NOMO-1 treated with dmso at 0.1 percent for 144 hours (cell line): ENCODE results near the gene FRMD4A.

Source experiments
- DNase-seq: peaks from one replicate; lab custom pipeline; 2025; ENCODE audit not compliant: unreplicated experiment; lab: John Stamatoyannopoulos, UW

Gene FRMD4A

GRCh38 chr10:13637303-13637856 is 693.3 kb downstream of the FRMD4A start:
- DNase-seq = no peak

DNA sequence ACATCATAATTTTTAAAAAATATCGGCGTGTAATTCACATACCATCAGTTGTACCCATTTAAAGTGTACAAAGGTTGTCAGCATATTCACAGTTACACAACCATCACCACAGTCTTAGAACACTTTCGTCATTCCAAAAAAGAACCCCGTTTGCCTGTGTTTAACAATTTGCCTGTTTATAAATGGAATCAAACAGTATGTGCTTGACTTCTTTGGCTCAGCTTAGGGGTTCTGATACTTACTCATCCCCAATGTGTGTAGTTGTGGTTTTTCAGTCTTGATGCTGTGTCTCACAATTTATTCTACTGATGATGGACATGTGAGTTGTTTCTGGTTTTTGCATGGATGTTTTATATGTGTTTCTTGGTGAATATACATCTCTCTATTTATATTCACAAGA is 693.9 kb downstream of the FRMD4A start:
- DNase-seq = no peak

DNA sequence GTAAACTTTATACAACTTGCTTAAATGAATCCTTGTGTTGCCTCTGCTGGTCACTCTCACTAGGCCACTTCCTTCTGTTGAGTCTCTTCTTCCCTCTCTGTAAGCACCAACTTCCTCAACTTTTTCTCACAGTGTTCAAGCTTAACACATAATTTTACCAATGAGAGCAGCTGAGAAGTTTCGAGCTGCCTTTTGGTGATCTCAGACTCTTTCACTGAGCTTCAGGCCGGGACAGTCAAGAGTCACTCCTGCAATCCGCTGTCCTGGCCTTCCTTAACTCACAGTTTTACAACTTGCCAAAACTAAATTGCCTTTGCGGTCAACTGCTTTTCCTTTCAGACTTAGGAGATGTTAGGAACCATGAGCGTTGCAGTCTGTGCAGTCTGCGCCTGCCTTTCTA is 696.5 kb downstream of the FRMD4A start:
- peak; percentile 64 for DNase-seq

DNA sequence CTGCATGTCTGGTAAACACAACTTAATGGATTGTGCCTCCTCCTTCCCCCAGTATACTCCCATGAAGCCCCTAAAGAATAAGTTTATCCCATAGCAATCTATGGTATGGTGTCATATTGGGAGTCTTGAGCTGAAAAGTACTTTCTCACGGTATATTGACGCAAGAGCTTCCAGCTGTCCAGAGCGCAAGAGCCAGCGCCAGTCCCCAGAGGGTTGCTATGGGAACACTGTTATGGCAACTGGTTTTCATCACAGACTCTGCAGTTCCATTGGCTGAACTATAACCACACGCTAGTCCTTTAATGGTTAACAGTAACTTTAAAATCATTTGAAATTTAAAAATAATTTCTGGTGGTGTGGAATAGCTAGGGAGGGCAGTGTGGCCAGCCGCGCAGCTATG is 697.0 kb downstream of the FRMD4A start:
- no peak for DNase-seq

DNA sequence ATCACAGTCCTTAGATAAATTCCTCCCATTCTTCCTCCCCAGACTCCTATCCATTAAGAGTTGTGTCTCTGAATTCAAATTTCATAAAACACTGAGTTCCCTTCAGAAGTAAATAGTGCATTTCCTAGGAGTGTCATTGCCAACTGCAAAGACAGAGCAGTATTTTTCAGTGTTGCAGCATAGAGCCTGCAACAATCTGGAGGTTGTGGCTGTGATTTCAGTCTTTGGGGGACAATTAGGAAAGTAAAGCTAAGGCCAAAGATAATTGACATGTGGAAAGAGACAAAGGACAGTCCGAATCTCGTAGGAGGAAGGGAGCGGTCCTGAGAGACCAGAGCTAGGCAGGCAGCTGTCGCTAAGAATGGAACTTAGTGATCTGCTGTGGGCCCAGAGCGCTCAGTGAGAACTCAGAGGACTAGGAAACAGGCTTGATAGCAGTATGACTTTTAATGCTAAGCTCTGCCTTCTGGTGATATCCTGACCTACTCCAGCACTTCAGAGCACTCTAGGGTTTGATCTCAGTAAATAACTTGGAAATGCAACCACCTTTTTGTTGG is 697.8 kb downstream of the FRMD4A start:
- no peak for DNase-seq

GRCh38 chr10:13632440-13632839 is 698.3 kb downstream of the FRMD4A start:
- no peak for DNase-seq

- DNase-seq = peak; percentile 65
Measured at GRCh38 chr10:13631594-13631993, 699.1 kb downstream of the FRMD4A start.

DNA sequence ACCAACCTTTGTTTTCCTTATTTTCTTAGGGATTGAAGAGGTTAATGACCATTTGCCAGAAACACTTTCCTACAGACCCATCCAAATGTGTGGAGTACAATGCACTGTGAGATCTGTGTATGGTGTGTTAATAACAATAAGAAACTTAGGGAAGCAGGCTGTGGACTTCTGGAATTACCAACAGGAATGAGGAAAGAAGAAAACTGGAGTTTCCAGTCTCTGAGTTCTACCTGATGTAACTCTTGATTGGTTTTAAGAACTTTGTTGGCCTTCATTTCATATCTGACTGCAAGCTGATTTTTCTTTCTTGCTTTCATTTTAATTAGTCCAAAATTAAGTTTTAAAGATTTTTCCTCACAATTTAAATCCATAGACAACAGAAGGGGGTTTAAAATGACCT is 700.5 kb downstream of the FRMD4A start:
- DNase-seq = no peak

DNA sequence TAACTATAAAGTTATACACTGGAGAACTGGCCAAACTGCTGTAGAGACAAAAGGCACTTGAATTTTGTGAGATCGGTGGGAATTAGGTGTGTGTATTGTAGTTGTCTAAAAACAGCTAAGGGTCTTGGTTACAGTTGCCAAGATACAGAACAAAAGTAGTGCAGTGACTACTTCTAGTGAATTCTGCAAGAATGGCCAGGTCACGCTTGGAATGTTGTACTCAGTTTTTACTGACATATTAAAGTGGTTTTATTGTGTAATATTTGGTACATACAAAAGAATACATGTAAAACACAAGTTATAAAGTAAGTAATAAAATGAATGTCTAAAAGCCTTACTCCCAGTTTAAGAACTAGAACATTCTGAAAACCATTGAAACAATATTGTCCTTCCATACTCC is 701.6 kb downstream of the FRMD4A start:
- DNase-seq = no peak

DNA sequence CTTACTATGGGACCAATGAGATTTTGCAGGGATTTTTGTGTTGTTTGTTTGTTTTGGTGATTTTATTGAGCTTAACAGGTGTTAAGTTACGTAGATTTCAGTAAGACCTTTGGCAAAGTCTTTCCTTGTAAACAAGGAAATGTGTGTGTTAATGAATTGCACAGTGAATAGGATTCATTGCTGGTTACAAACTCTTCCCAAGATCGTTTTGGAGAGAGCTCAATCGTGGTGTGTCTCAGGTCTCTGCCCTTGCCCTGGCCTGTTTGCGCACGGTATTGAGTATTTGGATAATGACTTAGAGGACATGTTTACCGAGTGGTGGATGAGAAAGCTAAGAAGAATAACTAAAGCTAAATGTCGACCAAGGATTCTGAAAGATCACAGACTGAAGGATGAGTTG is 702.1 kb downstream of the FRMD4A start:
- no peak for DNase-seq

DNA sequence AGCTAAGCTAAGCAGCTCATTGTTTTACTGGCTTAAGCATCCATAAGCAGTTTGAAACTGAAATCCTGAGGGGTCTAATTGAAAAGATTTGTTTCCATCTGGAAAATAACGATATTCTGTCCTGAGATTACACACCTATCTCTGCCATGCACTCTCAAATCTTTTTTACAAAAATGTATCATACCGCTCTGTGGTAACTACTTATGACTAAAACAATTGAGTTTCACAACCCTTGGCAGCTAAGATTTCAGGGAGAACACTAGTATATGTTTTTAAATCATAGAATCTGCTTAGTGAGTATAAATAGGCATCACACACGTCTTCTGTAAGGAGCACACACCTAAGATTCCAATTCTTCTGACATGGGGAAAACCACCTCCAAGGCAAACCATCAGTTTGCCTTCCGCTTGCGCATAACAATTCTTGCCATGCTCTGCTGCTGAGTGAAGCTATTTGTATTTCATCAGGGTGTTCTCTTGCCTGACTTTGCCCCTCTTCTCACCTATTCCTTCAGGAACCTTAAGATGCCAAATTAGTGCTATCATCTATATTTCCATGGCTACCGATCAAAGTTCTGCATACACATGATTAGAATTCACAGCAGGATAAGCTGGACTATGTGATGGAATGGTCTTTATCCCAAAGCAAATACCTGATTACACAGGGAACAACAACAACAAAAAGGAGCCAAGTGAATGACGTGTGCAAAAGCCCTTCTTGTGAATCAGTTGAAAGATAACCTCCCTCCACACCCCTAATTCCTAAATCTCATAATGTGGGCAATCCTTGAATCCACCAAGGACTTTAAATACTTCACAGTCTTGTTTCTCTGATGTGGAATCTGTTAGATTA is 703.0 kb downstream of the FRMD4A start:
- DNase-seq = no peak

- DNase-seq = no peak
Measured at GRCh38 chr10:13624630-13625029, 706.1 kb downstream of the FRMD4A start.

GRCh38 chr10:13621931-13622330 is 708.8 kb downstream of the FRMD4A start:
- DNase-seq = no peak

DNA sequence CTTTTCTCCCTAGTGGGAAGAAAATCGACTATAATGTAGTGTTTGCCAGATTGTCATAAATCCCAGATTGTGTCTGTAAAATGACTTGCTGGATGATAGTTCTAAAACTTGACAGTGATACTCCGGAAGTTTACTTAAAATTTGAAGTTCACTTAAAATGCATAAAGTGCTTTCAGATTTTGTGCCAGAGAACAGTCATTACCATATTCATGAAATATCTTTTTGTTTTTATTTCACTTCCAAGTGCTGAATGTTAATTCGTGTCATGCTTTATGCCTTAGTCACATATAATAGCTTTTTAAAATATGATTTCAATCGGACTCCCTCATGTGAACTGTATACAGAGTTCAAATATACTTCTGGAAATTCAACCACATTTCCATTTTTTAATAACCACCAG is 713.6 kb downstream of the FRMD4A start:
- DNase-seq = no peak

DNA sequence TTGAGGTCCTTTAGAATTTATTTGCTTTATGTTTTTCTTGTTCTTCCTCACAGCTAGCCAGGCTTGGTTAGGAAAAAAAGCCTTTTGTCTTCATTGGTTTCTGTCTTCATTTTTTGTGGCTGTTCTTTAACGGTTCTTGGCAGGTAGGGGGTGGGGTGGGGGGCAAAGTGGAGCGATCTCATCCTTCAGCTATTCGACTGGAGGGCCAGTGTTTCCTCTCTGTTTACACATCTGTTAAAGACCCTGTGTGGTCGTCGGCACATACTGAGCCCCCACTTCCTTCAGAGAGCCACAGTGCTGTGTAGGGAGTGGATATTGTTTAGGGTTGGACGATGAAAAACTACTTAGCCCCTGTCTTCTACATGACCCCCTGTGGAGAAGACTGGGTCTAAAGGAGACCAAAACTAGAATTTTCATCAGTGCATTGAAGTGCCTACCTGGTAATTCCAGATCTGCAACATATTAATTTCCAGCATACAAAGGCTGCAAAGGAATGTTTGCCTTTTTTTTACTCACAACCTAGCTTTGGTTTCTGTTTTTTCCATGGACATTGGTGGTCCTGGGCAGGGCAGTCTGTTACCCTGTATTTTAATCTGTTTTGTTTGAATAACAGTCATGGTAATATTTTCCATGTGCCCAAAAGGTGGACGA is 714.9 kb downstream of the FRMD4A start:
- no peak for DNase-seq

GRCh38 chr10:13614530-13615332 is 716.0 kb downstream of the FRMD4A start:
- DNase-seq = no peak

GRCh38 chr10:13613519-13613918 is 717.2 kb downstream of the FRMD4A start:
- DNase-seq = no peak

GRCh38 chr10:13612654-13613373 is 717.9 kb downstream of the FRMD4A start:
- DNase-seq = no peak

- DNase-seq = no peak
Measured at GRCh38 chr10:13608246-13608853, 722.4 kb downstream of the FRMD4A start.
